DND-41 (cell line): ENCODE results near the gene NEMF.
"Not testable (repeated sequence)": the region's sequence is repeated elsewhere in the genome, so short reads cannot be mapped to it uniquely, and the experiment has no call there.

Source experiments
- ATAC-seq: fragments of 200-7000 bp; cut with Tn5 transposase; 3 replicates; pipeline ENCODE4 v1.9.1; 2021; ENCODE audit warnings: low read depth; ENCODE audit not compliant: insufficient read depth
- DNase-seq: peaks from one replicate; pipeline ENCODE4 v3.0.0-alpha.2; 2020
- H2AFZ ChIP-seq: 2 replicates; pipeline ENCODE4 v1.6.0; 2012; ENCODE audit warnings: low read depth, low read length
- H3K27ac ChIP-seq: 2 replicates; pipeline ENCODE4 v1.5.1; 2012; ENCODE audit warnings: low read length, inconsistent platforms
- H3K27me3 ChIP-seq: fragments of 200-600 bp; sonication (generic); 2 replicates; pipeline ENCODE4 v1.6.0; 2012; ENCODE audit warnings: low read length, mild to moderate bottlenecking, inconsistent platforms; ENCODE audit not compliant: insufficient read depth, poor library complexity
- H3K36me3 ChIP-seq: 2 replicates; pipeline ENCODE4 v1.5.1; 2012; ENCODE audit warnings: low read length, inconsistent platforms; ENCODE audit not compliant: insufficient read depth
- H3K4me1 ChIP-seq: 2 replicates; pipeline ENCODE4 v1.5.1; 2012; ENCODE audit warnings: mild to moderate bottlenecking, low read length; ENCODE audit not compliant: insufficient read depth
- H3K4me2 ChIP-seq: 2 replicates; pipeline ENCODE4 v1.6.0; 2012; ENCODE audit warnings: mild to moderate bottlenecking, moderate library complexity, low read length, inconsistent platforms; ENCODE audit not compliant: insufficient read depth
- H3K4me3 ChIP-seq, 2 experiments: fragments of 200-600 bp in 1 of 2; shearing (Covaris generic) in 1 of 2; 2 replicates each; pipeline ENCODE4 v1.5.1; 2012 to 2016; ENCODE audit warnings: inconsistent platforms in 2 of 2, low read length in 2 of 2, mild to moderate bottlenecking in 2 of 2, low read depth in 1 of 2, moderate library complexity in 1 of 2
- H3K79me2 ChIP-seq: 2 replicates; pipeline ENCODE4 v1.6.0; 2012; ENCODE audit warnings: low read length, inconsistent platforms; ENCODE audit not compliant: insufficient read depth
- H3K9ac ChIP-seq: 2 replicates; pipeline ENCODE4 v1.6.0; 2012; ENCODE audit warnings: low read depth, mild to moderate bottlenecking, inconsistent platforms, low read length, moderate library complexity
- H3K9me3 ChIP-seq: 2 replicates; pipeline ENCODE4 v1.5.1; 2012; ENCODE audit warnings: low read length, moderate library complexity, mild to moderate bottlenecking, inconsistent platforms; ENCODE audit not compliant: insufficient read depth, severe bottlenecking
- H4K20me1 ChIP-seq: 2 replicates; pipeline ENCODE4 v1.6.0; 2012; ENCODE audit warnings: low read length; ENCODE audit not compliant: insufficient read depth
- EZH2 ChIP-seq: IDR thresholded peaks from 3 replicates; pipeline ENCODE4 v1.6.1; 2012; ENCODE audit warnings: borderline replicate concordance, low read depth, mild to moderate bottlenecking, moderate library complexity, low read length, inconsistent platforms; ENCODE audit not compliant: severe bottlenecking
- TF ChIP-seq, protein P1 (sequence below): IDR thresholded peaks from 2 replicates; pipeline ENCODE4 v1.5.1; 2012; ENCODE audit warnings: borderline replicate concordance, low read length, moderate library complexity, mild to moderate bottlenecking; ENCODE audit not compliant: poor library complexity, severe bottlenecking; ENCODE audit errors: extremely low read depth

The NEMF gene

DNA sequence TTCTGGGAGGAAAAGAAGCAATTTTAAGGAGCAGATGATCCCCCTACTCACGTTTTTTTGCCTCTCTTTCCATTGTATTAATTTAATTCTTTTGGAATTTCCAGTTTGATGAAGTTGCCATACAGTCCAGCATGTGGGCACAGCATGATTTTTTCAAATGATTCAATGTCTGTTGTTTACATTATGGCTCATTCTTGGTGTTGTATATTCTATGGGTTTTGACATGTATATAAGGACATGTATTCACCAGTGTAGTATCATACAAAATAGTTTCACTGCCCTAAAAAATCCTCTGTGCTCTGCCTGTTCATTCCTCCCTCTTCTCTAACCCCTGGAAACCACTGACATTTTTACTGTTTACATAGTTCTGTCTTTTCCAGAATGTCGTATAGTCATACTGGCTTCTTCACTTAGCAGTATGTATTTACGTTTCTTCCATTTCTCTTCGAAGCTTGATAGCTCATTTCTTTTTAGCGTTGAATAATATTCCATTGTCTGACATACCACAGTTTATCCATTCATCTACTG lies 98.0 kb downstream of the NEMF start:
- H2AFZ ChIP-seq = no peak overlapping the region
- TF ChIP-seq EZH2 = no peak

DNA sequence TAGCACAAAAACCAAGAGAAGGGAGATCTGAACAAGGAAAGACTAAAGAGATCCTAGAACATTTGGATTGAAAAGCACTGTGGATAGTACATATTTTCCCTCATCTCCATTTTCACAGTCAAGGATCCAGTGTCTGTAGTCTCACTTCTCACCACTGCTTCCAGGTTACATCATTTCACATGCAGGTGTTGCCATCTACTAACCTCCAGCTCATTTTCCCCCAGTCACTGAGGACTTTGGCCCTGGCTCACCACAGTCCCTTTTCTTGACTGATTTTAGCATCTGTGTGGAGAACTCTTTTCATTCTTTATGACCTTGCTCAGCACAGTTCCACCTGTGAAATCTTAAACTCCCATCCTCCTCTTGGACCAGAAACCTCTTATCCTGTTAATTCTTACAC lies 106.1 kb downstream of the NEMF start:
- not testable (repeated sequence) for H4K20me1 ChIP-seq, H3K9ac ChIP-seq, H2AFZ ChIP-seq, H3K4me2 ChIP-seq, H3K9me3 ChIP-seq, H3K27ac ChIP-seq, ATAC-seq, H3K79me2 ChIP-seq, H3K4me1 ChIP-seq, DNase-seq, H3K27me3 ChIP-seq, H3K4me3 ChIP-seq, H3K36me3 ChIP-seq

More for the DNA sequence above, 98.0 kb downstream of the NEMF start:
- Histone ChIP-seq H3K4me2 (no peak overlapping the region), H3K79me2 (no peaks in the 10 kb centered on the region), H3K36me3 (no peaks in the 10 kb centered on the region), H3K27ac (no peak overlapping the region), H3K4me3 (no peak overlapping the region), H3K9me3 (no peaks in the 10 kb centered on the region), H3K4me1 (no peaks in the 10 kb centered on the region), H4K20me1 (no peaks in the 10 kb centered on the region), H3K27me3 (no peaks in the 10 kb centered on the region), H3K9ac (no peak overlapping the region)
- DNase-seq (no peak), ATAC-seq (no peak)

DNA sequence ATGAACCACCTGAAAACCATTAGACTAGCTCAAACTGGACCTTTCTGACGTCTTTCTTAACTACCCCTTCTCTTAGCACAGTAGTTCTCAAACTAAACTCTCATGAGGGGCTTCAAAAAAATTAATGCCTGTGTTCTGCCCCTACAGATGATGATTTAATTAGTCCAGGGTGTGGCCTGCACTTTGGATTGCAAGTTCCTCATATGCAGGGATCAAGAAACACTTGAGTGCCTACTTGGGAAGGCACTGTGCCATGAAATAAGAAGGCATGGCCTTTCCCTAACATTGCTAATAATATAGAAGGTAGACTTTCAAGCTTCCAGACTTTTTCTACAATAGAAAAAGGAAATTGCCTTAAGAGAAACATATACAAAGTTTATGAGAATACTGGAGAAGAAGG lies 107.4 kb downstream of the NEMF start:
- H3K4me1 ChIP-seq = no peaks in the 10 kb centered on the region
- no peak overlapping the region for H3K4me2 ChIP-seq
- no peak for TF ChIP-seq EZH2
- TF ChIP-seq, protein P1, sequence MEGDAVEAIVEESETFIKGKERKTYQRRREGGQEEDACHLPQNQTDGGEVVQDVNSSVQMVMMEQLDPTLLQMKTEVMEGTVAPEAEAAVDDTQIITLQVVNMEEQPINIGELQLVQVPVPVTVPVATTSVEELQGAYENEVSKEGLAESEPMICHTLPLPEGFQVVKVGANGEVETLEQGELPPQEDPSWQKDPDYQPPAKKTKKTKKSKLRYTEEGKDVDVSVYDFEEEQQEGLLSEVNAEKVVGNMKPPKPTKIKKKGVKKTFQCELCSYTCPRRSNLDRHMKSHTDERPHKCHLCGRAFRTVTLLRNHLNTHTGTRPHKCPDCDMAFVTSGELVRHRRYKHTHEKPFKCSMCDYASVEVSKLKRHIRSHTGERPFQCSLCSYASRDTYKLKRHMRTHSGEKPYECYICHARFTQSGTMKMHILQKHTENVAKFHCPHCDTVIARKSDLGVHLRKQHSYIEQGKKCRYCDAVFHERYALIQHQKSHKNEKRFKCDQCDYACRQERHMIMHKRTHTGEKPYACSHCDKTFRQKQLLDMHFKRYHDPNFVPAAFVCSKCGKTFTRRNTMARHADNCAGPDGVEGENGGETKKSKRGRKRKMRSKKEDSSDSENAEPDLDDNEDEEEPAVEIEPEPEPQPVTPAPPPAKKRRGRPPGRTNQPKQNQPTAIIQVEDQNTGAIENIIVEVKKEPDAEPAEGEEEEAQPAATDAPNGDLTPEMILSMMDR = no peak
- H4K20me1 ChIP-seq = no peaks in the 10 kb centered on the region
- no peak overlapping the region for H3K27ac ChIP-seq
- H3K36me3 ChIP-seq = no peaks in the 10 kb centered on the region
- no peak overlapping the region for H3K9ac ChIP-seq
- H3K79me2 ChIP-seq = no peaks in the 10 kb centered on the region
- ATAC-seq (no peak), DNase-seq (no peak)
- no peaks in the 10 kb centered on the region for H3K27me3 ChIP-seq
- H3K4me3 ChIP-seq = no peak overlapping the region
- no peaks in the 10 kb centered on the region for H3K9me3 ChIP-seq
- no peak overlapping the region for H2AFZ ChIP-seq

DNA sequence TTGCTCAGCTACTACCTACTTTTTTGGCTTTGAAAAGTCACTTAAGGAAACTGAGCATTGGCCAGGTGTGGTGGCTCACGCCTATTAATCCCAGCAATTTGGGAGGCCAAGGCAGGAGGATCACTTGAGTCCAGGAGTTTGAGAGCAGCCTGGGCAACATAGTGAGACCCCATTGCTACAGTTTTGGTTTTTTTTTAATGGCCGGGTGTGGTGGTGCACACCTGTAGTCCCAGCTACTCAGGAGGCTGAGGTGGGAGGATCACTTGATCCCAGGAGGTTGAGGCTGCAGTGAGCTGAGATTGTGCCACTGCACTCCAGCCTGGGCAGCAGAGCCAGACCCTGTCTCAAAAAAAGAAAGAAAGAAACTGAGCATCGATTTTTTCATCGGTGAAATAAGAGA lies 116.9 kb downstream of the NEMF start:
- not testable (repeated sequence) for H3K79me2 ChIP-seq, ATAC-seq, H3K4me1 ChIP-seq

DNA sequence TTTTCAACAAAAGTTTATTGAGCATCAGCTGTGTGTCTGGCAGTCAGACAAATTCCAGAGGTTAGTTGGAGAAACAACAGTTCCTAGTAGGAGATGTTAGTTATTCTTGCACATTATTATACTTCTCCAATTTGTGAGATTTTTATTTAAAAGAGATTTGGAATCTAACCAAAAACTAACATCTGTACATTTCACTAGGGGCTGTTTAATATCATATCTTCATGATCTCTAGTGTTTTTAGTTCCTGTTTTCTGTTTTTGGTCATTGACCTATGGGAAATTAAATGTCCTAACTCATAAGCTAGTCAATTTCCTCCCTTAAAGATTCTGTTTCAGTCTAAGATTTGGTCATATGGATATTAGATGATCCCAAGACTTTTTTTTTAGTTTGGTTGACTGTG lies 118.8 kb downstream of the NEMF start:
- H3K9me3 ChIP-seq = no peaks in the 10 kb centered on the region
- DNase-seq (no peak), ATAC-seq (no peak)
- no peak overlapping the region for H2AFZ ChIP-seq
- TF ChIP-seq EZH2 = no peak
- TF ChIP-seq, protein P1 = no peak
- H3K36me3 ChIP-seq = no peaks in the 10 kb centered on the region
- no peak overlapping the region for H3K9ac ChIP-seq
- H3K4me2 ChIP-seq = no peak overlapping the region
- no peaks in the 10 kb centered on the region for H4K20me1 ChIP-seq
- no peaks in the 10 kb centered on the region for H3K4me1 ChIP-seq
- no peak overlapping the region for H3K4me3 ChIP-seq
- H3K27me3 ChIP-seq = no peaks in the 10 kb centered on the region
- H3K79me2 ChIP-seq = no peaks in the 10 kb centered on the region
- no peak overlapping the region for H3K27ac ChIP-seq

More for the DNA sequence above, 116.9 kb downstream of the NEMF start:
- H3K4me3 ChIP-seq, H3K36me3 ChIP-seq, H3K9me3 ChIP-seq, H3K9ac ChIP-seq, H2AFZ ChIP-seq, DNase-seq, H3K27me3 ChIP-seq, H3K4me2 ChIP-seq, H3K27ac ChIP-seq, H4K20me1 ChIP-seq: not testable (repeated sequence)
